Fibroblast of skin of abdomen (primary cell): ENCODE results near the gene PPP1R9A.
A peak's percentile ranks its signal among the peaks of the same experiment; 100 is the strongest.

Source experiments
- DNase-seq: peaks from one replicate; pipeline ENCODE4 v3.0.0-alpha.2; 2013

PPP1R9A gene

DNA sequence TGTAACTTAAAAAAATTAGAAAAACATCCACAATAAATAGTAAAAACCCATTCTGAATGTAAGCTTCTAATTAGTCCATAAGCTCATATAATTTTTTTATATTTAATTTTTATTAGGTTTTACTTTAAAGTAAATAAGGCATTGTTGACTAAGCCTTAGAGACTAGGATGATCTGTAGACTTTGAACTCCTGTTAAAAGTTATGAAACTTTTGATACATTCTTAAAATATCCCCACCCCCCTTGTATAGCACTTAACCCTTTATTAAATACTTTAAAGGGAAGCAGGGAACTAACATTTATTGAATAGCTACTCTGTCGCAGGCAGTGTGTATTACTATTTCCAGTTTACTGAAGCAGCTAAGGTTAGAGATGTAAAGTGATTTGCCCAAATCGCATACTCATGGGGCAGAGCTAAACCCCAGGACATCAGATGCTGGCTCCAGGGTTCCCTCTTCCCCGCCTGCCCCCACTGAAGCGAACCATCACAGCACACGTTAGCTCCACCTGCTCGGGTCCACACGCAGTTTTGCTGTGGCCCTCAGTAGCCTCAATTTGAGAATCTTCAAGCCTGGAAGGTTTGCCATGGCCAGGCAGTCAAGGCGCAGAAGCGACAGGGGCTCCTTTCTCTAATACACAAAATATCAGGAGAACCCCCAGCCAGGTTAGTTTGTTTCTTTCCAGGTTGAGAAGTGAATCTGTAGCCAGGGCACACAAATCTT is 416.2 kb downstream of the PPP1R9A start:
- DNase-seq = no peak

GRCh38 chr7:95324431-95324830 is 417.0 kb downstream of the PPP1R9A start, which contains the start of gene PON1:
PON1 (minus strand) TSS chr7:95324532; CDS start chr7:95324475, 57 bp downstream.
- DNase-seq = no peak

DNA sequence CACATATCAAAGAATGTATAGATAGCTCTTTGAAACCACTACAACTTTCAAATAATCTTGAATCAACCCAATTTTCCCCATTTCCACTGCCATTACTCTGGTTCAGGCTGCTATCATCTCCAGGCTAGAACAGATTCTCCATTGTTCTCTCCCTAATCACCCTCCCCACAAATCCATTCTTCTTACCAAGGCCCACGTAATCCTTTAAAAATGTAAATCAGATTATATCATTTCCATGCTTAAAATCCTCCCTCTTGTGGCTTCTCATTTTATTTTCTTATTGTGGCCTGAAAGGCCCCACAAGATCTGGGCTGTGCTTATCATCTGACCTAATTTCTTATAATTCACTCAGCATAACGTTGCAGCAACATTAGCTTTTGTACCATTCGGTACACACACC is 420.0 kb downstream of the PPP1R9A start:
- no peak for DNase-seq

GRCh38 chr7:95330204-95330960 is 423.0 kb downstream of the PPP1R9A start:
- DNase-seq = peak; percentile 71

- DNase-seq = peak; percentile 10
Observed at GRCh38 chr7:95330961-95331337, 423.6 kb downstream of the PPP1R9A start.

DNA sequence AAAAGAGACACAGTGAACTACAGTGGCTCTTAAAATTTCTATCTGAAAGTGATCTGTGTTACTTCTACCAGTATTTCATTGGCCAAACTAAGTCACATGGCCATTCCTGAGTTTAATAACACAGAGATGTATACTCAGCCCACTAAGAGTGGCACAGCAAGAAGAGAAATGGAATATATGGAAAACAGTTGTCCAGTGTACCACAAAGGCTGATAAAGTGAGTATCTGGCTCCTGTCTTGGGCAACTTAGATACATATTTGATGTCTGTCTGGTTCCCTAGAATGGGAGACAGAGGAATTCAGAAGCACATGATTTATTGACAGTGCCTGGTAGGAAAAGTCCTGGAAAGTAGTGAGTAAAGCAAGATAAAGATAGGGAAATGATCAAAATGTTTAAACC is 427.1 kb downstream of the PPP1R9A start:
- DNase-seq = peak; percentile 57

DNA sequence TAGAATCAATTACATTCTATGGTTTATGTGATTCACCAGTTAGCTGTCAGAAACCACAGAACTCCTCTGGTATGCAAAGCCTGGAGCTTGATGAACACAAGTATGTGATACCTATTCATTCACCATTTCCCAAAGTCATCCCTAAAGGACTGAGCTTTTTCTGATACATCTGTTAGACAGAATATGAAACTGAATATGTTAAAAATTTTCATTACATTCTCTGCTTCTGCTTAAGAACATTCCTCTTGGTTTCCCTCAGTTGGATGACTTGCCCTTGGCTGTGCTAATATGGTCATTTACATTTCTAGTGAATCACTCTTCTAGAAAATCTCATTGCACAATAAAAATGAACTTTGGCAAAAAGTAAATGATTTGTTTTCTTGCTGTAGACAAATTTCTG is 427.7 kb downstream of the PPP1R9A start:
- DNase-seq = peak; percentile 96

- no peak for DNase-seq
Observed at GRCh38 chr7:95338832-95339231, 431.4 kb downstream of the PPP1R9A start.

DNA sequence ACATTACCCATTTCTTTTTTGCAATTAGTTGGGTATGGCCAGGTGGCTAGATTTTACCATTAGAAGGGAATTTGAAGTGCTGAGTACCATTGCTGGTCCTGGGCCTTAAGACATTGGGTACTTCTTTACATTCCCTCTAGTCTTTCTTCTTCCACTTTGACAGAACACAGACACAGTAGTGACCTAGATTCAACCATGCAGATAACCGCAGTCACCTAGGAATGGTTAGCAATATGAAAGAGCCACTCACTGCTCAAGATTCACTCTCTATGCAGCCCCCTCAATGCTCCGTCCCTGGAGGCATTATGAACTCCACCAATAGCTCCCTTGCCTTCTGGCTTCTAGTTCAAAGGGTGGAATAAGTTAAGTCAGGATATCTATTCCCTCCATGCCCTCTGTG is 433.1 kb downstream of the PPP1R9A start:
- no peak for DNase-seq

DNA sequence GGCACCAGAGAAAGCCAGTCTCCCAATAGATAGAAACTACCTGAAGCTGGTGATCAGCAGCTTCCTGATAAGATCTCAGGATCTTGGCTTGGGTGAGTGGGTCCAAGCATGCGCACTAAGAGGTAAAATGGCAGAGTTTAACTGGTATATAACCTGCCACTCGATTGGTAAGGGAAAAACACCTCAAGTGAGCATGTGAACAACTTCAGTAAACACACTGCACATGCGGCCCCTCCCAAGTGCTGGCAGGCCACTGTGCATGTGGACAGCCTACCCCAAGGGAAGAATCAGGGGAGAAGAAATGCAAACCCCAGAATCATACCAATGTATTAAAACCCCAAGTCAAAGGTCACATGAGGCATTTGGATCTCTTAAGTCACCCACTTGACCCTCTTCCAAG is 434.6 kb downstream of the PPP1R9A start:
- DNase-seq = no peak

GRCh38 chr7:95342642-95343307 is 435.4 kb downstream of the PPP1R9A start:
- DNase-seq = no peak
